GM12872 (cell line): ENCODE data around the gene COLQ.

Source experiments
- CTCF ChIP-seq: IDR thresholded peaks from 3 replicates; pipeline ENCODE4 v1.5.1; 2011; ENCODE audit warnings: low read depth, mild to moderate bottlenecking, low read length, moderate library complexity; ENCODE audit not compliant: insufficient read depth

Gene COLQ

GRCh38 chr3:15490158-15490557, 31.3 kb downstream of the COLQ start:
- TF ChIP-seq CTCF, result no peak

DNA sequence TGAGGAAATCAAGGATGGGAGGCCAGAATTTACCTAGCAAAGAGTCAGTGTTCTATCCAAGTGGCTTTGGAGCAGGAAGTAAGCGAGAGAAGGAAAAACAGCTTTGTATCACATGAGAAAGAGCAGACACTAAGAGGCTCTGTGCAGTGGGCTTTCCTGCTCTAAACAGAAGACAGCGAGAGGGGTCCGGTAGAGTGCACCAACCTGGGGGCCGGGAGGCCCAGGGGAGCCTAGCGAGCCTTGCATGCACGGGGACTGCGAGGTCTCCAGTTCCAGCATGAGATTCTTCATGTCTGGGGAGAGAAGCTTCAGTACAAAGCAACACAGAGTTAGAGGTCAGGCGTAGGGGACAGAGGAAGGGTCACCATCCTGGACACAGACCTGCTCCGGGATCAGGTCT, 33.5 kb downstream of the COLQ start:
- no peak for TF ChIP-seq CTCF

GRCh38 chr3:15486979-15487378, 34.5 kb downstream of the COLQ start:
- TF ChIP-seq CTCF, result no peak

DNA sequence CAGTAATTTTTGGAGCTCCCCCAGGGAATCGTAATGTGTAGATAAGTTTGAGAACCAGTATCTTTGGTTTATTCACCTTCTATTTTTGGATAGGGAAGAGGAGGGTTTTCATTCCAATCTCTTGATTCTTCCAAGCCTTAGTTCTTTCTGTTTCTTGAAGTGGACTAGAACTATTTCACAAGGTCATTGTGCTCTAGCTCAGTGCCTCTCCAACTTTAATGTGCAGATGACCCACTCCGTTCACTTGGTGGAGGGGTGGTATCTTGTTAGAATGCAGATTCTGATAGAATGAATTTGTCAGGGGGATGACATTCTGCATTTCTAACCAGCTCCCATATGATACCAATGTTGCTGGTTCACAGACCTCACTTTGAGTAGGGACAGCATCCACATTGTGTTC, 35.5 kb downstream of the COLQ start:
- TF ChIP-seq CTCF, result no peak

DNA sequence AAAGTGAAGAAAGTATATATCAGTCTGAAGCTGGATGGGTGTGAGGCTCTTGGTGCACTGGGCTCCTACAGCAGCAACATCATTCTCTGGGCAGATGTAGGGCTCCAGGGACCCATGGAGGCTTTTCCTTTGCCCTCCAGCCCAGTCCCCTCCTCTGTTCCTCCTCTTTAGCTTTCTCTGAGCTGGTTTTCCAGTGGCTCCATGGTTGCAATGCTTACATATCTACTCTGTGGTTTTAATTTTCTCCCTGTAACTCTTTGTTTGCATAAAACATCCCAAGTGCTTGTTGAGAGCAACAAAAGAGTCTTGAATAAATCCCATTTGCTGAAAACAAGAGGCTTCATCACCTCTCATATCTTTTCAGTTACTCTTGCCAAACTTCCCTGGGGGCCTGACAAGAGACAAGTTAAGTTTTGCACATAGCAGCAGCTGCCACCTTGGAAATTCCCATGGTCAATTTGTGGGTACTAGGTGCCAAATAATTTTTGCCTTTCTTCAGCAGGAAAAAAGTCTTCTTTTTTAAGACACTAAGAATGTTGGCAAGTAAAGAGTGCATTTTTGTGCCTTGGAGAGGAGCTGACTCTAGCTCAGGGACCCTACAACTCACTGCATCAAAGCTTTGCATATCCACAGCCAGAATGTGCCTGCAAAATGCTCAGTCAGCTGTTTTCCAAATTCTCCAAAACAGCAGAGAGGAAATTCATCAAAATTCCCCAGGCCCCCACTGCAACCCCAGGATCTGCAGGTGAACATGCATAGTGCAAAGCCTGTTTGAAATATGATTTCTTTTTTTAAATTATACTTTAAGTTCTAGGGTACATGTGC, 41.9 kb downstream of the COLQ start:
- no peak for TF ChIP-seq CTCF

DNA sequence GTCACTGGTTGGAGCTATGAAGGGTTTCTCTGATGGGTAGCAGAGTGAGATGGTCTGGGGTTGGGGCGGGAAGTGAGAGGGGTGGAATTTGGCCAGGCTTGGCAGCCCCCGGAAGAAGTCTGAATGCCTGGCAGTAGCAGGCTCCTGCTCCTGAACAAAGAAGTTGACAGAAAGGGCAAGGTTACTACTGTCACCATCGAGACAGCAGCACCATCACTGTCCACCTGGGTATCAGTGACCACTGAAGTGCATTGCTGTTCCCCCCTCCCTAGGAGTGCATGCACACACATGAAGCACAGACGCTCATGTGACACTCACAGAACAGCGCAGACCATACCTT, 42.9 kb downstream of the COLQ start:
- TF ChIP-seq CTCF, result no peak

- TF ChIP-seq CTCF, result no peak
Measured at GRCh38 chr3:15477951-15478639, 43.4 kb downstream of the COLQ start.
